Measurements from ENCODE around the gene RSBN1L. TPM values are rescaled to one million over a fixed set of nuclear protein-coding genes. Genes with fewer than 3 reads are reported as not detected.
"Not testable (repeated sequence)": the region's sequence is repeated elsewhere in the genome, so short reads cannot be mapped to it uniquely, and the experiment has no call there.

Gene RSBN1L
- total and polyA plus RNA-seq, 3 experiments from 2014 or later, result 9.6 to 24.5 (median 23.4) TPM

DNA sequence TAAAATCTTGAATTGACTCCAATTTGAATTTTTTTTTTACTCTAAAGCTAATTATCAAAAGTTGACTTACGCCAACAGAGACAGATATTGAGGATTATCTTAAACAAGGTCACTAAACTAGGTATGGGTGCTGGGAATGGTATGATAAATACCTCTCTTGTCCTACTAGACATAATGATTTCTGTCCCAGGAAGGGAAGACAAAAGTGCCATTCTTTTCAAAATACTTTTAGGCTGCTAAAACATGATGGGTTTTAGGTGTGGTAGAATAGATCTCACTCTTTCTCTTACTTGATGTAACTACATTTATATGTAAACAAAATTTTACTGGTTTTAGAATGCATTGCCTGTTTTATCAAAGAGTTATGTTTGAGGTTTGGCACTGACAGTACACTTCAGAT is 86.9 kb downstream of the RSBN1L start:
- Mint-ChIP-seq H3K4me3 (no peak overlapping the region), H3K27me3 (no peaks in the 10 kb centered on the region), H3K36me3 (peaks cover 3 to 49% (median 28%) of the 10 kb centered on the region in 3 donors), H3K27ac (peak overlapping the region in 2 of 8 donors; percentile 17 to 35), H3K4me1 (peaks cover 7 to 12% (median 7%) of the 10 kb centered on the region in 3 donors), H3K9me3 (no peaks in the 10 kb centered on the region)
- Histone ChIP-seq H3K4me1 (ENCODE audit: insufficient read depth, low read length) (no peaks in the 10 kb centered on the region), H3K27me3 (ENCODE audit: insufficient read depth, low read length, poor library complexity, severe bottlenecking) (no peaks in the 10 kb centered on the region), H3K4me3 (ENCODE audit: low read length) (no peak overlapping the region), H3K36me3 (ENCODE audit: insufficient read depth, low read length) (peaks cover 6% of the 10 kb centered on the region), H3K27ac (ENCODE audit: low read depth, low read length) (no peak overlapping the region), H3K9me3 (ENCODE audit: low read length) (no peaks in the 10 kb centered on the region)
- no peak for DNase-seq
- POLR2A ChIA-PET, result no interaction called here
- CTCF ChIA-PET, result interaction anchor here (1.0 kb wide), 1 partner anchor 15 kb away, joined by 3 read pairs; the partner anchor contains the start of genes PHTF2 and TMEM60

DNA sequence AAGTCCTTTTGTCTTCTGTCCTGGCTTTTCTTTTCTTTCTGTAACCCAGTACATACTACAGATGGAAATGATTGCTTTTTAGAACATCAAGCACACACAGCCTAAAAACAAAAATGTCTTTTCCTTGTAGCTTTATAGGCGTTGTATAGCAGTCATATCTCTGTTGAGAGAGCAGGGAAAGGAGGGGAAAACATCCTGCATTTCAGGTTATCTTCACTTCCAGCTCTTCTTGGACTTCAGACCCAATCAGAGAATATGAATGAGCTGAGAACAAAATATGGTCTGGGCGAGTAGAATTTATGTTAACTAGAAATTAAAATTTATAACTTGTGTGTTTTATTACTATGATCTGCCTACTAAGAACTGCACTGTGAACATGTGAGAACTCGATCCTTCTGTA is 87.3 kb downstream of the RSBN1L start:
- no peak for DNase-seq
- H3K27me3 Mint-ChIP-seq, result no peaks in the 10 kb centered on the region
- H3K36me3 Mint-ChIP-seq, result peaks cover 0 to 45% (median 24%) of the 10 kb centered on the region in 3 donors
- no peak overlapping the region for H3K4me3 Mint-ChIP-seq
- POLR2A ChIA-PET, result no interaction called here
- CTCF ChIA-PET, result interaction anchor here (1.0 kb wide), 1 partner anchor 15 kb away, joined by 3 read pairs; the partner anchor contains the start of genes PHTF2 and TMEM60
- H3K27ac Mint-ChIP-seq, result peak overlapping the region in 2 of 8 donors; percentile 17 to 35
- H3K27ac ChIP-seq (ENCODE audit: low read depth, low read length), result no peak overlapping the region
- no peaks in the 10 kb centered on the region for H3K4me1 ChIP-seq (ENCODE audit: insufficient read depth, low read length)
- peaks cover 7 to 12% (median 7%) of the 10 kb centered on the region in 3 donors for H3K4me1 Mint-ChIP-seq
- no peak overlapping the region for H3K4me3 ChIP-seq (ENCODE audit: low read length)
- H3K36me3 ChIP-seq (ENCODE audit: insufficient read depth, low read length), result peaks cover 6% of the 10 kb centered on the region
- no peaks in the 10 kb centered on the region for H3K27me3 ChIP-seq (ENCODE audit: insufficient read depth, low read length, poor library complexity, severe bottlenecking)
- no peaks in the 10 kb centered on the region for H3K9me3 ChIP-seq (ENCODE audit: low read length)
- H3K9me3 Mint-ChIP-seq, result no peaks in the 10 kb centered on the region

GRCh38 chr7:77784426-77784825 is 88.2 kb downstream of the RSBN1L start:
- H3K27me3 Mint-ChIP-seq; H3K9me3 ChIP-seq (ENCODE audit: low read length); POLR2A ChIA-PET; H3K27ac ChIP-seq (ENCODE audit: low read depth, low read length); H3K36me3 ChIP-seq (ENCODE audit: insufficient read depth, low read length); H3K4me1 ChIP-seq (ENCODE audit: insufficient read depth, low read length); H3K9me3 Mint-ChIP-seq; H3K27me3 ChIP-seq (ENCODE audit: insufficient read depth, low read length, poor library complexity, severe bottlenecking); H3K4me3 ChIP-seq (ENCODE audit: low read length); DNase-seq; H3K4me3 Mint-ChIP-seq; CTCF ChIA-PET: not testable (repeated sequence)
- H3K4me1 Mint-ChIP-seq, result peaks cover 7 to 12% (median 7%) of the 10 kb centered on the region in 3 donors
- peaks cover 0 to 41% (median 24%) of the 10 kb centered on the region in 3 donors for H3K36me3 Mint-ChIP-seq
- H3K27ac Mint-ChIP-seq, result peak overlapping the region in 1 of 8 donors; percentile 74

DNA sequence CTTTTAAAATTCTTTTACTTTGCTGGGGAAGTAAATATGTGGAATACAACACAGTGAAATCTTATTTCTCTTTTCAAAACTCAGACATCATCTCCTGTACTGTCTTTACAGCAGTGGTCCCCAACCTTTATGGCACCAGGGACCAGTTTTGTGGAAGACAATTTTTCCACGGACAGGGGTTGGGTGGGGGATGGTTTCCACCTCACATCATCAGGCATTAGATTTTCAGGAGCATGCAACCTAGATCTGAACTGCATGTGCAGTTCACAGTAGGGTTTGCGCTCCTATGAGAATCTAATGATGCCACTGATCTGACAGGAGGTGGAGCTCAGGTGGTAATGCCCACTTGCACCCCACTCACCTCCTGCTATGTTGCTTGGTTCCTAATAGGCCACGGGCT is 89.8 kb downstream of the RSBN1L start:
- no peak overlapping the region for H3K27ac ChIP-seq (ENCODE audit: low read depth, low read length)
- Mint-ChIP-seq H3K27me3 (no peaks in the 10 kb centered on the region), H3K36me3 (peaks cover 0 to 32% (median 24%) of the 10 kb centered on the region in 3 donors), H3K4me1 (peaks cover 1 to 12% (median 2%) of the 10 kb centered on the region in 3 donors), H3K27ac (peak overlapping the region in 3 of 8 donors; percentile 26 to 65 (median 31)), H3K9me3 (no peaks in the 10 kb centered on the region), H3K4me3 (no peak overlapping the region)
- H3K9me3 ChIP-seq (ENCODE audit: low read length), result no peaks in the 10 kb centered on the region
- H3K36me3 ChIP-seq (ENCODE audit: insufficient read depth, low read length), result peaks cover 2% of the 10 kb centered on the region
- no peak overlapping the region for H3K4me3 ChIP-seq (ENCODE audit: low read length)
- CTCF ChIA-PET, result no interaction called here
- H3K4me1 ChIP-seq (ENCODE audit: insufficient read depth, low read length), result no peaks in the 10 kb centered on the region
- no peak for DNase-seq
- POLR2A ChIA-PET, result no interaction called here
- H3K27me3 ChIP-seq (ENCODE audit: insufficient read depth, low read length, poor library complexity, severe bottlenecking), result no peaks in the 10 kb centered on the region

GRCh38 chr7:77786741-77787140 is 90.5 kb downstream of the RSBN1L start:
- no peak overlapping the region for H3K4me3 ChIP-seq (ENCODE audit: low read length)
- ChIA-PET CTCF (no interaction called here), POLR2A (no interaction called here)
- H3K4me1 Mint-ChIP-seq, result peaks cover 0 to 12% (median 3%) of the 10 kb centered on the region in 3 donors
- no peaks in the 10 kb centered on the region for H3K27me3 Mint-ChIP-seq
- no peaks in the 10 kb centered on the region for H3K4me1 ChIP-seq (ENCODE audit: insufficient read depth, low read length)
- H3K27ac ChIP-seq (ENCODE audit: low read depth, low read length), result no peak overlapping the region
- no peaks in the 10 kb centered on the region for H3K9me3 Mint-ChIP-seq
- H3K36me3 ChIP-seq (ENCODE audit: insufficient read depth, low read length), result no peaks in the 10 kb centered on the region
- no peak overlapping the region for H3K4me3 Mint-ChIP-seq
- peaks cover 0 to 29% (median 24%) of the 10 kb centered on the region in 3 donors for H3K36me3 Mint-ChIP-seq
- peak overlapping the region in 2 of 8 donors; percentile 12 to 50 for H3K27ac Mint-ChIP-seq
- no peaks in the 10 kb centered on the region for H3K27me3 ChIP-seq (ENCODE audit: insufficient read depth, low read length, poor library complexity, severe bottlenecking)
- no peak for DNase-seq
- no peaks in the 10 kb centered on the region for H3K9me3 ChIP-seq (ENCODE audit: low read length)

GRCh38 chr7:77788327-77788902 is 92.2 kb downstream of the RSBN1L start:
- ChIA-PET POLR2A (no interaction called here), CTCF (no interaction called here)
- no peak overlapping the region for H3K4me3 ChIP-seq (ENCODE audit: low read length)
- H3K27me3 ChIP-seq (ENCODE audit: insufficient read depth, low read length, poor library complexity, severe bottlenecking), result no peaks in the 10 kb centered on the region
- no peak overlapping the region for H3K4me3 Mint-ChIP-seq
- no peaks in the 10 kb centered on the region for H3K4me1 ChIP-seq (ENCODE audit: insufficient read depth, low read length)
- DNase-seq, result no peak
- peaks cover 3 to 16% (median 5%) of the 10 kb centered on the region in 3 donors for H3K4me1 Mint-ChIP-seq
- H3K9me3 Mint-ChIP-seq, result no peaks in the 10 kb centered on the region
- no peaks in the 10 kb centered on the region for H3K9me3 ChIP-seq (ENCODE audit: low read length)
- H3K36me3 ChIP-seq (ENCODE audit: insufficient read depth, low read length), result no peaks in the 10 kb centered on the region
- peaks cover 0 to 18% (median 16%) of the 10 kb centered on the region in 3 donors for H3K36me3 Mint-ChIP-seq
- no peak overlapping the region for H3K27ac ChIP-seq (ENCODE audit: low read depth, low read length)
- no peaks in the 10 kb centered on the region for H3K27me3 Mint-ChIP-seq
- peak overlapping the region in 4 of 8 donors; percentile 3 to 86 (median 27) for H3K27ac Mint-ChIP-seq

GRCh38 chr7:77791336-77791735 is 95.1 kb downstream of the RSBN1L start:
- Mint-ChIP-seq H3K27ac (peak overlapping the region in 1 of 8 donors; percentile 46), H3K4me3 (no peak overlapping the region), H3K4me1 (peaks cover 19 to 30% (median 29%) of the 10 kb centered on the region in 3 donors), H3K27me3 (no peaks in the 10 kb centered on the region), H3K36me3 (peaks cover 0 to 13% (median 4%) of the 10 kb centered on the region in 3 donors), H3K9me3 (no peaks in the 10 kb centered on the region)
- Histone ChIP-seq H3K4me3 (ENCODE audit: low read length) (no peak overlapping the region), H3K36me3 (ENCODE audit: insufficient read depth, low read length) (no peaks in the 10 kb centered on the region), H3K27me3 (ENCODE audit: insufficient read depth, low read length, poor library complexity, severe bottlenecking) (no peaks in the 10 kb centered on the region), H3K4me1 (ENCODE audit: insufficient read depth, low read length) (peaks cover 3% of the 10 kb centered on the region), H3K9me3 (ENCODE audit: low read length) (no peaks in the 10 kb centered on the region), H3K27ac (ENCODE audit: low read depth, low read length) (no peak overlapping the region)
- no peak for DNase-seq
- CTCF ChIA-PET, result no interaction called here
- POLR2A ChIA-PET, result no interaction called here

- no peaks in the 10 kb centered on the region for H3K9me3 ChIP-seq (ENCODE audit: low read length)
- no peak overlapping the region for H3K27ac ChIP-seq (ENCODE audit: low read depth, low read length)
- peaks cover 10% of the 10 kb centered on the region for H3K4me1 ChIP-seq (ENCODE audit: insufficient read depth, low read length)
- H3K4me3 ChIP-seq (ENCODE audit: low read length), result no peak overlapping the region
- H3K9me3 Mint-ChIP-seq, result no peaks in the 10 kb centered on the region
- ChIA-PET CTCF (no interaction called here), POLR2A (no interaction called here)
- H3K27me3 Mint-ChIP-seq, result no peaks in the 10 kb centered on the region
- H3K36me3 ChIP-seq (ENCODE audit: insufficient read depth, low read length), result no peaks in the 10 kb centered on the region
- no peaks in the 10 kb centered on the region for H3K27me3 ChIP-seq (ENCODE audit: insufficient read depth, low read length, poor library complexity, severe bottlenecking)
- H3K4me3 Mint-ChIP-seq, result no peak overlapping the region
- H3K27ac Mint-ChIP-seq, result peak overlapping the region in 2 of 8 donors; percentile 31 to 44
- DNase-seq, result no peak
- peaks cover 0 to 13% (median 4%) of the 10 kb centered on the region in 3 donors for H3K36me3 Mint-ChIP-seq
- H3K4me1 Mint-ChIP-seq, result peaks cover 25 to 36% (median 35%) of the 10 kb centered on the region in 3 donors
Measured at GRCh38 chr7:77791956-77792355, 95.7 kb downstream of the RSBN1L start.

All from CD8-positive, alpha-beta memory T cell (primary cell).